GM12892 (cell line): ENCODE data around the gene GMEB2.

Experiments used
- POLR2A ChIP-seq: IDR thresholded peaks from 2 replicates; pipeline ENCODE4 v1.6.1; 2011; ENCODE audit warnings: low read depth, low read length, control low read depth
- POLR2AphosphoS5 ChIP-seq: IDR thresholded peaks from 2 replicates; pipeline ENCODE4 v1.6.1; 2011; ENCODE audit warnings: low read depth, low read length, control low read depth
- TAF1 ChIP-seq: IDR thresholded peaks from 2 replicates; pipeline ENCODE4 v1.6.1; 2011; ENCODE audit warnings: low read depth, mild to moderate bottlenecking, control low read depth, low read length, borderline replicate concordance

- TF ChIP-seq POLR2AphosphoS5 (no peak), POLR2A (no peak), TAF1 (no peak)
Measured at GRCh38 chr20:63557481-63557891, 69.4 kb downstream of the GMEB2 start.
